ENCODE results near the gene ZNF236. TPM values are rescaled to one million over a fixed set of nuclear protein-coding genes. Genes with fewer than 3 reads are reported as not detected.

Gene ZNF236
- total RNA-seq, 1 donor: 13.6 TPM

DNA sequence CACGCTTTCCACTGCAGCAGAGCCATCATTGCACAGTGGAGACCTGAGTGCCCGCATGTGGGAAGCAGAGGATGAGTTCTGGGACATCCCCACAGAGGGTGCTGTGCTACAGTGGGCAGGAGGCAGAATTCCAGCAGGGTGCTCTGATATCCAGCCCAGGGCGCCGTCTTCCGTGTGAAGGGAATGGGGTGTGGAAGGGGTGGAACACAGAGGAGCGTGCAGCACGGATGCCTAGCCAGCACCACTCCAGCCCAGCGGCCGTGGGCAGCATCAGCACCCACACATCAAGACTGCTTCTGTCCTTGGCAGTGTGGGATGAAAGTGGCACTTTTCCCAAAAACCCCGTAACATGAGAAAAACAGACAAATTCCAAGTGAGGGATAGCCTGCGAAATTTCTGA is 134.3 kb downstream of the ZNF236 start:
- no peak for DNase-seq (ENCODE audit: low read depth)
- H3K4me3 ChIP-seq (ENCODE audit: low read depth, low read length): no peak overlapping the region
- TF ChIP-seq CTCF (IDR thresholded peaks at IDR 0.05; ENCODE audit: insufficient read depth, low read length): no peak

- TF ChIP-seq CTCF (IDR thresholded peaks at IDR 0.05; ENCODE audit: insufficient read depth, low read length): no peak
- no peak overlapping the region for H3K4me3 ChIP-seq (ENCODE audit: low read depth, low read length)
- peak; percentile 60 for DNase-seq (ENCODE audit: low read depth)
Observed at GRCh38 chr18:76957384-76958355, 135.3 kb downstream of the ZNF236 start.

DNA sequence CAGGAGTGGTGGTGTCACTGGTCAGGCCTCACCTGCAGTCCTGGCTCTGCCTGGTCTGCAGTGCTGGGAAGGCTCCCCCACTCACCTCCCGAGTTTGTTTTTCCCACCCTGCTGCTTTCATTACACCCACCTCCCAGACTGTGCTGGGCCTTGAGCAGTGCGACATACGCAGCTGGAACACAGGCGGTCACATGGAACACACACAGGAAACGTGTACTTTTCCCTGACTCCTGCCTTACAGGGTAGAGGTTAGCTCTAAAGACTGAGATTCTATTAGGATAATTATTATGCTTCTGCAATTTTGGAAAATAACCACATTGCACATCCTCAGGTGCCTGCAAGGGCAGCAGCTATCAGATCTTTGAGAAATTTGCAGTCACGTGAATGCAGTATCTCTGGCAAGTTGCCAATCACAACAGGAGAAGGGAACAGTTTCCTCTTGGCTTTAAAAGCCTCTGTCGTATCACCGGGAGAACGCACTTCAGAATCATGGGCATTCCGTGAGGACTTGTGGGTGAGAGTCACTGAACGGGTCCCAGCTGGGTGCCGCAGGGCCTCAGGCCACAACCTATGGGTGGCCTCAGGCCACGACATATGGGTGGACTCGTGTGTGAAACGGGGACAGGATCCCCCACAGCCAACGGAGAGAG is 136.5 kb downstream of the ZNF236 start:
- no peak overlapping the region for H3K4me3 ChIP-seq (ENCODE audit: low read depth, low read length)
- peak; percentile 5 for DNase-seq (ENCODE audit: low read depth)
- TF ChIP-seq CTCF (IDR thresholded peaks at IDR 0.05; ENCODE audit: insufficient read depth, low read length): no peak

DNA sequence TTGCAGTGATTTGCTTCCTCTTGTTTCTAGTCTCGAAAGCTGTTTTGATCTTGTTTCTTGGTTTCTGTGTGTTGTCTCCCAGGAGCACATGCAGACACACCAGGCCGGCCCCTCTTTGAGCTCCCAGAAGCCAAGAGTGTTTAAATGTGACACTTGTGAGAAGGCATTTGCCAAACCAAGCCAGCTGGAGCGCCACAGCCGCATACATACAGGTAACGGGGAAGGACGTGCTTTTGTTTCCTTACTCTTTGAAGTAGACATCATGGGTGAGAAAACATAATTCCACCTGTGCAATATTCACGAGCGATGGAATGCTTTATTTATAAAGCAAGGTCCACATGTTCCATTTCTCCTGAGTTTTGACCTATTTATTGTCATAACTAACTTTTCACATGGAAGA is 137.2 kb downstream of the ZNF236 start:
- no peak for TF ChIP-seq CTCF (IDR thresholded peaks at IDR 0.05; ENCODE audit: insufficient read depth, low read length)
- no peak for DNase-seq (ENCODE audit: low read depth)
- no peak overlapping the region for H3K4me3 ChIP-seq (ENCODE audit: low read depth, low read length)

DNA sequence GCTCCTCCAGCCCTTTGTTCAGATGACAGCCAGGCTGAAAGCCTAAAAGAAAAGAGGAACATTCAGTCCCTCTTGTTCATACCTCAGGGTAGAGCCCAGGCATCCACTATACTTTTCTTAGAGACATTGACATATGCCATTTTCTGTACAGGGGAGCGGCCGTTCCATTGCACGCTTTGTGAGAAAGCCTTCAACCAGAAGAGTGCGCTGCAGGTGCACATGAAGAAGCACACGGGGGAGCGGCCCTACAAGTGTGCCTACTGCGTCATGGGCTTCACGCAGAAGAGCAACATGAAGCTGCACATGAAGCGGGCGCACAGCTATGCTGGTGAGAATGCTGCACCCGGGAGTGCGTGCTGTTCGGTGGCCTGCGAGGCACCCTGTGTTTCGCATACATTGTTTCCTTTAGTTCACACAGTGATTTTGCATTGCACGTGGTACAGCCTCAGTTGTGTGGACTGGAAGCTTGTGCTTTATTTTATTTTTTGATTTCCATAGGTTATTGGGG is 138.2 kb downstream of the ZNF236 start:
- H3K4me3 ChIP-seq (ENCODE audit: low read depth, low read length): no peak overlapping the region
- no peak for TF ChIP-seq CTCF (IDR thresholded peaks at IDR 0.05; ENCODE audit: insufficient read depth, low read length)
- no peak for DNase-seq (ENCODE audit: low read depth)

- DNase-seq (ENCODE audit: low read depth): no peak
- H3K4me3 ChIP-seq (ENCODE audit: low read depth, low read length): no peak overlapping the region
Observed at GRCh38 chr18:76962851-76963250, 140.5 kb downstream of the ZNF236 start.

More at GRCh38 chr18:76962851-76963250, 140.5 kb downstream of the ZNF236 start:
- no peak for TF ChIP-seq CTCF (IDR thresholded peaks at IDR 0.05; ENCODE audit: insufficient read depth, low read length)

Measured in fibroblast of the aortic adventitia (primary cell).